Spinal cord (tissue), 10 donors: ENCODE measurements around the gene PKM. TPM values are rescaled to one million over a fixed set of nuclear protein-coding genes. Genes with fewer than 3 reads are reported as not detected.

Source experiments
- DNase-seq, 6 donors: peaks; one replicate each; pipeline versions ENCODE4 v3.0.0 to v3.0.0-alpha.2; 2013 to 2015; ENCODE audit warnings: low spot score in 6 of 6, low read depth in 4 of 6
- H3K27ac ChIP-seq: one replicate; pipeline ENCODE4 v1.5.1; 2013; ENCODE audit warnings: low read depth, low read length, control low read depth
- H3K27me3 ChIP-seq: one replicate; pipeline ENCODE4 v1.6.1; 2013; ENCODE audit warnings: low read length; ENCODE audit not compliant: control insufficient read depth, insufficient read depth
- H3K36me3 ChIP-seq: one replicate; pipeline ENCODE4 v1.6.1; 2013; ENCODE audit warnings: low read length; ENCODE audit not compliant: control insufficient read depth, insufficient read depth
- H3K4me1 ChIP-seq: one replicate; pipeline ENCODE4 v1.6.1; 2013; ENCODE audit warnings: low read length; ENCODE audit not compliant: control insufficient read depth, insufficient read depth
- H3K4me3 ChIP-seq: one replicate; pipeline ENCODE4 v1.5.1; 2013; ENCODE audit warnings: low read depth, low read length, control low read depth
- H3K9me3 ChIP-seq: one replicate; pipeline ENCODE4 v1.6.1; 2013; ENCODE audit warnings: low read length; ENCODE audit not compliant: control insufficient read depth, insufficient read depth
- WGBS: methylation state at CpG from one replicate; pipeline ENCODE4 v1.1.5; 2013; ENCODE audit warnings: missing lambda C conversion rate; ENCODE audit not compliant: insufficient coverage; 5-methylcytosine and 5-hydroxymethylcytosine counted together
- polyA plus RNA-seq, 2 donors: library from polyadenylated mRNA; unstranded; fragments of 120-200 nt; gene quantifications; one replicate each; pipeline ENCODE4 v1.2.1, GENCODE V29; 2013; ENCODE audit not compliant: insufficient read length in 2 of 2
- total RNA-seq, 2 donors: library from RNA; depleted of rRNA in 1 of 2; stranded (reverse); fragments of 120-200 nt in 1 of 2; fragments of >200 nt in 1 of 2; gene quantifications; one replicate each; pipeline versions ENCODE4 v1.2.3 to v1.2.4, GENCODE V29; 2013 to 2014
- donor health status: healthy.

The PKM gene
- total and polyA plus RNA-seq, 4 donors: 461 to 718 (median 647) TPM

DNA sequence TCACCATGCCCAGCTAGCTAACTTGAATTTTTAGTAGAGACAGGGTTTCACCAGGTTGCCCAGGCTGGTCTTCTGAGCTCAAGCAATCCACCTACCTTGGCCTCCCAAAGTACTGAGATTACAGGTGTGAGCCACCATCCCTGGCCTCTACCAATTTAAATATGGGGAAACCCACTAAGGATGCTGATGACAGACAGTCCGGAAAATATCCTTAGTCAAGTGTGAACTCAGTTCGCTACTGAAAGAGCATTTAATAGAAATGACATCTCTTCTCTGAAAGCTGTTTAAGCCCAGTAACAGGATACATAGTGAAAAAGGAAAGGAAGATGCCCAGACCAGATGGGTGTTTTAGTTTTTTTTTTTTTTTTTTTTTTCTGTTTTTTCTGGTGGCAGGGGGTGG is 25.7 kb downstream of the PKM start:
- H3K27ac ChIP-seq: no peak overlapping the region
- 100% methylated on average over 1 of the region's 2 CpGs for WGBS
- H3K36me3 ChIP-seq: peaks cover 85% of the 10 kb centered on the region

DNA sequence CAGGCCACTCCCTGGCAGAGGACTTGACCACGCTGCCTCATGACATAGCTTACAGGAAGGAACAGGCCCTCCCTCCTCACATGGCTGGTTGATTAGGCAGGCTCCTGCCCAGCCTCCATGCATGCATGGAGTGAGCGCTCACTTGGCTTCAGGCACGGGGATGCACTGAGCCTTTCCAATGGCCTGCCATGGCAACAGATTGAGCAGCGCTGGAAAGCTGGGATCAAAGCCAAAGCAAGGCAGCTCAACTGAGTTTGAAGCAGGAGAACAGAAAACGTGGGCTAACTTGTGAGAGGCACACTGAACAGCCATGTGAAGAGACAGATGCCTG is 27.5 kb downstream of the PKM start:
- H3K9me3 ChIP-seq: no peaks in the 10 kb centered on the region
- peaks cover 86% of the 10 kb centered on the region for H3K36me3 ChIP-seq
- H3K4me1 ChIP-seq: peaks cover 34% of the 10 kb centered on the region
- H3K27ac ChIP-seq: peak overlapping the region; percentile 11
- peaks cover 5% of the 10 kb centered on the region for H3K27me3 ChIP-seq
- 48% methylated on average over 4 of the region's 5 CpGs for WGBS
- peak; percentile 71 to 98 (median 86) for DNase-seq
- H3K4me3 ChIP-seq: no peak overlapping the region

More for the DNA sequence above, 25.7 kb downstream of the PKM start:
- Histone ChIP-seq H3K4me3 (no peak overlapping the region), H3K27me3 (no peaks in the 10 kb centered on the region), H3K9me3 (no peaks in the 10 kb centered on the region), H3K4me1 (peaks cover 33% of the 10 kb centered on the region)
- no peak for DNase-seq

DNA sequence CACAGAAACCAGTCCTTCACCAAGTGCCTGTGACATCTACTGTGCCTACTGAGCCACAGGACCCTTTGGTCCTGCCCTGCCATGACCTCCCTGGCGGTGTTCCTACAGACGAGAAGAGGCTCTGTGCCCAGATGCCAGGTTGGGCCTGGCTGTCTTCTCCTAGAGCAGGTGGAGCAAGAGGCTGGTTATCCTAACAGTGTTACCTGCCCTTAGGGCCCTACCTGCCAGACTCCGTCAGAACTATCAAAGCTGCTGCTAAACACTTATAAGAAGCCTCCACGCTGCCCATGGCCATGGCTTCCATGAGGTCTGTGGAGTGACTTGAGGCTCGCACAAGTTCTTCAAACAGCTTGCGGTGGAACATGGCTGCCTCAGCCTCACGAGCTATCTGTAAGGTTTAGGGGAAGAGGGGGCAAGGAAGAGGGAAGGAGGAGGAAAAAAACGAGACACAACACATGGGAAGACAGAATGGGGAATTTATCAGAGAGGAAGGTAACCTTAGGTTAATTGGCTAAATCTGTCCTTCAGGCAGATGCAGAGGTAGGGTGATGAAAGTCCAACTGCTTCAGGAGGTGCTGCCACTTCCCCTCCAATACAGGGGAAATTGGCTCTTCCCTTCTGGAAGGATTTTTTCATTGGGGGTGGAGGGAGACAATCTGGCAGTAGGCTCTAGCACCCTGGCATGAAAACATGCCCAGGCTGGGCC is 28.0 kb downstream of the PKM start:
- no peak for DNase-seq
- no peak overlapping the region for H3K4me3 ChIP-seq

DNA sequence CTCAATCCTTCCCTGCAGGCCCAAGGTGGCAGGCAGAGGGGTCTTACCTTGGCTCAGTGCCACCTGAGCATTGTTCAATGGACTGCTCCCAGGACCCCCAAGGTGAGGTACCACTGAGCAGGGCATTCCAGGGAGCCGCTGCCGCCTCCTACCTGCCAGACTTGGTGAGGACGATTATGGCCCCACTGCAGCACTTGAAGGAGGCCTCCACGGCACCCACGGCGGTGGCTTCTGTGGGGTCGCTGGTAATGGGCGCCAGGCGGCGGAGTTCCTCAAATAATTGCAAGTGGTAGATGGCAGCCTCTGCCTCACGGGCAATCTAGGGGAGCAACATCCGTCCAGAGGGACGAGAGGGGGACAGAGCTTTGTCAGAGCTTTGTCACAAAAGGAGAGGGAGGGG is 28.7 kb downstream of the PKM start:
- Histone ChIP-seq H3K36me3 (peaks cover 79% of the 10 kb centered on the region), H3K4me1 (peaks cover 35% of the 10 kb centered on the region), H3K4me3 (no peak overlapping the region), H3K9me3 (no peaks in the 10 kb centered on the region), H3K27me3 (peaks cover 11% of the 10 kb centered on the region), H3K27ac (no peak overlapping the region)
- DNase-seq: no peak
- 81% methylated on average over 13 of the region's 13 CpGs for WGBS

More for the DNA sequence above, 28.0 kb downstream of the PKM start:
- WGBS: 84% methylated on average over 7 of the region's 8 CpGs
- Histone ChIP-seq H3K27me3 (peaks cover 8% of the 10 kb centered on the region), H3K4me1 (peaks cover 34% of the 10 kb centered on the region), H3K9me3 (no peaks in the 10 kb centered on the region), H3K27ac (peak overlapping the region; percentile 11), H3K36me3 (peaks cover 85% of the 10 kb centered on the region)

DNA sequence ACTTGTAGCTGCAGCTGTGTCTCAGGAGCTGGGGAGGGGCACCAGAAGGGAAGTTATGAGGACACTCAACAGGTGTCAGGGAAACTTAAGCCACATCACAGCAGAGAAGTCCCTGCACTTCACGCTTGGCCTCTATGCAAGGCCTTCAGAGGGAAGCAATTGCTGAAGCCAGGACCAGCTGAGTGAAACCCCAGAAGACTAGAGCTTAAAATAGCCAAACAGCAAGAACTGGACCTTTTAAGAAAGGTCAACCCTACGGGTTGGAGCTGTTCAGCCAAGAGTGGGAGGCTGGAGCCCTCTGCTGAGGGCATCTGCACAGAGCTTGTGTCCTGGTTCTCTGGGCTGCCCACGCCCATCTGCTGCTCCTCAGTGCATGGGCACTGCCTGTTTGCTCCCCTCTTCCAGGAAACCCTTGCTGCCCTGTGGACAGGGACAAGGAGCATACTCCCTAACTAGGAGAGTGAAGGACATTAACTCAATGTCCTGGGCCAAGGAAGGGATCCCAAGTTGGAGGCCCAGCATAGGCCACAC is 29.5 kb downstream of the PKM start:
- no peaks in the 10 kb centered on the region for H3K9me3 ChIP-seq
- H3K4me1 ChIP-seq: peaks cover 44% of the 10 kb centered on the region
- H3K36me3 ChIP-seq: peaks cover 70% of the 10 kb centered on the region
- no peak overlapping the region for H3K27ac ChIP-seq
- DNase-seq: no peak
- WGBS: 90% methylated on average over 3 of the region's 3 CpGs
- H3K27me3 ChIP-seq: peaks cover 19% of the 10 kb centered on the region
- no peak overlapping the region for H3K4me3 ChIP-seq

DNA sequence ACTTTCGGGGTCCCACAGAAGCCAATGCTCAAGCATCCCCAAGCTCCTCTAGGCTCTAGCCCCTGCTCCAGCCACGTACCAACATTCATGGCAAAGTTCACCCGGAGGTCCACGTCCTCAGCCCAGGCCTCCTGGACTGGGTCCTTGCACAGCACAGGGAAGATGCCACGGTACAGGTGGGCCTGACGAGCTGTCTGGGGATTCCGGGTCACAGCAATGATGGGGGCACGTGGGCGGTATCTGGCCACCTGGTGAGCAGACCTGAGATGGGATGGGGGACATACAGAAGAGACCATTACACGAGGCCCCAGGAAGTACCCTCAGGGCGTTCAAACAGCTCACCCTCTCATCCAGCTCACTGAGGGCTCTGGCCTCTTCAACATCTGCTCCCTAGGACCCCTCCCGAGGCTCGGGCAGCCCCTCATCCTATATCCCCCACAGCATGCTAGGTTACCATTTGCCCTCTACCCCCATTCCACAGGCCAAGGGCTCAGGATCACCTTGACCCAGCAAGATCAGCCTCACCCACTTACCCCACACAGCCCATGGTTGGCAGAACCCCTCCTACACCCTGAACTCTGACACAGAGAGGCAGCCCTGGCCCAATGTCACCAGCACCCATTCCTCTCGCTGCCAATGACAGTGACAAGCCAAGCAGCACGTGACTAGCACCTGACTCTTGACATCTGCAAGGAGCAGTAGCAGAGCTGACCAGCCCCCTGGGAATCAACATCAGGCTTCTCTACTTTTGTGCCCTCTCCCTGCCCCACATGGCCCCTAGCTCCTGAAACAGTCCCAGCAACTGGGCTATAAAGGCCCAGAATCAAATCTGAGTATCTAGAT is 30.4 kb downstream of the PKM start:
- no peak for DNase-seq
- H3K27me3 ChIP-seq: peaks cover 24% of the 10 kb centered on the region
- H3K9me3 ChIP-seq: no peaks in the 10 kb centered on the region
- H3K27ac ChIP-seq: no peak overlapping the region
- H3K4me3 ChIP-seq: no peak overlapping the region
- H3K36me3 ChIP-seq: peaks cover 62% of the 10 kb centered on the region
- peaks cover 44% of the 10 kb centered on the region for H3K4me1 ChIP-seq
- 91% methylated on average over 15 of the region's 15 CpGs for WGBS

DNA sequence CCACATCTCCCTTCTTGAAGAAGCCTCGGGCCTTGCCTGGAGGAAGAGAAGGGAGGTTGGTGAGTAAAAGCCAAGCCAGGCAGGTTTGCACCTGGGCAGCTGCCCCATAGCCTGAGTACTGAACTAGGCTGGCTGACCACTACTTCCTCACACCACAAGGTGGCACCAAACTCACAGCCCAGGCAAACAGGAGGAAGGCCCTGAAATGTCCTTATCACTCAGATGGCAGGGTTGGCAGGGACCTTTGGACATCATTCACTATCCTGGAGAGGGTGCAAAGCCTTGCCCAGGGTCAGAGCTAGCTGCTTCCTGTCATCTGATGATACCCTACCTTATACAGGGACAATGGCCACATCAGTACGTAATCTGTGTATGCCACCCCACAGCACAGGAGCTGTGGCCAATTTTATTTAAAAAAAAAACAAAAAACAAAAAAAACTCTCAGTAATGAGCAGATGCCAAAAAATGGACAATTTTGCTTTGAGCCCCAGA is 31.2 kb downstream of the PKM start:
- 100% methylated on average over 1 of the region's 2 CpGs for WGBS
- H3K27me3 ChIP-seq: peaks cover 29% of the 10 kb centered on the region
- H3K4me3 ChIP-seq: no peak overlapping the region
- DNase-seq: peak in 5 of 6 donors; percentile 38 to 90 (median 72)
- no peak overlapping the region for H3K27ac ChIP-seq
- peaks cover 44% of the 10 kb centered on the region for H3K4me1 ChIP-seq
- no peaks in the 10 kb centered on the region for H3K9me3 ChIP-seq
- peaks cover 54% of the 10 kb centered on the region for H3K36me3 ChIP-seq

DNA sequence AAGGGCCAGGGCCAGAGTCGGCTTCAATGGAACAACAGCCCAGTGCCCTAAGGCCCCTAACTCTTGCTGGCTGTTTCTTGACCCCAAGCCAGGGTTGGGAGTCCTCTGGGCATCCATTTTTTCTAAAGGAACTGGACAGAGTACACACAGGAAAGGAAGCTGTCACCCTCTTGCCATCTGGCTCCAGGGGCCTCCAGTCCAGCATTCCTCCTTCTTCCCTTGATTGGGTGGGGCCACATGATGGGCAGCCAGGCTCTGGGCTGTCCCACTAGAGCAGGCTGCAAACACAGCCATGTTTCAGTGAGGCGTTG is 31.8 kb downstream of the PKM start:
- Histone ChIP-seq H3K4me1 (peaks cover 42% of the 10 kb centered on the region), H3K4me3 (no peak overlapping the region), H3K27ac (no peak overlapping the region), H3K36me3 (peaks cover 51% of the 10 kb centered on the region), H3K9me3 (no peaks in the 10 kb centered on the region), H3K27me3 (peaks cover 29% of the 10 kb centered on the region)
- 91% methylated on average over 2 of the region's 2 CpGs for WGBS
- no peak for DNase-seq

DNA sequence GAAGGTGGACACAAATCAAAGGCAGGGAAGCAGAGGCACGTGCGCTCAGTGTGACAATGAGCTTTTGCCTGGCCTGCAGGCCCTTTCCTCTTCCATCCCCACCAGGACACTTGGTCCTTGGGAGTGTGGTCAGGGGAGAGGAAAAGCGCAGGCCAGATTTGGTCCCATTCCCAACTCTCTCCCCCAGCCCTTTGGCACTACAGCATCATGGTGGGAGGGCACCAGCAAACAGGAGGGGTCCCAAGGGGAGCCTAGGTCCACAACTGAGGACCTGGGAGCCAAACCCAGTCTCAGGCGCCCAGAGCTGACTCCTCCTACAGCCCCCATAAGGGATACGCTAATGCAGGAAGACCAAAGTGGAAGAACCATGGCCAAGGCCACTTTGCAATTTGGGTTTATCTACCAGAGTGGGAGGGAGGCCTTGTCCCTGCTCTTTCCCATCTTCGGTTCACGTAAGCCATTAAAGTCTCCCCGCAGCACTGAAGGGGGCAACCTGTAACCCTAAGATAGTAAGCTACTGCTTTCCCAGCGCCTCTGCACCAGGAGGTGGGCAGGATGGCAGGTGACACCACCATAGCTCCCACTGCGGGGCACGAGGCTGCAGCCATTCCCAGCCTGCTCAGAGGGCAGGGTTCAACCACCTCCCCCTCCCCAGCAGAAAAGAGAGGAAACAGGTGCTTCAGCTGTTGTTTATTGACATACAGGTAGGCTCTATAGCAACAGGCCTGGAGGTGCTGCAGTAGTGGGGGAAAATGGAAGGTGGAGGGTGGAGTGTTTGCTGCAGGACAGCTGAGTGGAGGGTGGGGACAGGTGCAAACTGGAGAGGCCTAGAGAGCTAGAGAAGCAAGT is 32.4 kb downstream of the PKM start:
- H3K9me3 ChIP-seq: no peaks in the 10 kb centered on the region
- peaks cover 49% of the 10 kb centered on the region for H3K36me3 ChIP-seq
- no peak overlapping the region for H3K27ac ChIP-seq
- no peak overlapping the region for H3K4me3 ChIP-seq
- H3K27me3 ChIP-seq: peaks cover 29% of the 10 kb centered on the region
- DNase-seq: no peak
- peaks cover 40% of the 10 kb centered on the region for H3K4me1 ChIP-seq
- WGBS: 95% methylated on average over 4 of the region's 11 CpGs
